SIG-M5 treated with dmso at 0.1 percent for 504 hours (cell line): ENCODE data around the gene FOXP4.
"Not testable (repeated sequence)": the region's sequence is repeated elsewhere in the genome, so short reads cannot be mapped to it uniquely, and the experiment has no call there.

Experiments used
- DNase-seq: peaks from one replicate; lab custom pipeline; 2025; ENCODE audit not compliant: unreplicated experiment; lab: John Stamatoyannopoulos, UW

FOXP4 gene

GRCh38 chr6:41596807-41597206 lies 50.6 kb downstream of the FOXP4 start:
- no peak for DNase-seq

DNA sequence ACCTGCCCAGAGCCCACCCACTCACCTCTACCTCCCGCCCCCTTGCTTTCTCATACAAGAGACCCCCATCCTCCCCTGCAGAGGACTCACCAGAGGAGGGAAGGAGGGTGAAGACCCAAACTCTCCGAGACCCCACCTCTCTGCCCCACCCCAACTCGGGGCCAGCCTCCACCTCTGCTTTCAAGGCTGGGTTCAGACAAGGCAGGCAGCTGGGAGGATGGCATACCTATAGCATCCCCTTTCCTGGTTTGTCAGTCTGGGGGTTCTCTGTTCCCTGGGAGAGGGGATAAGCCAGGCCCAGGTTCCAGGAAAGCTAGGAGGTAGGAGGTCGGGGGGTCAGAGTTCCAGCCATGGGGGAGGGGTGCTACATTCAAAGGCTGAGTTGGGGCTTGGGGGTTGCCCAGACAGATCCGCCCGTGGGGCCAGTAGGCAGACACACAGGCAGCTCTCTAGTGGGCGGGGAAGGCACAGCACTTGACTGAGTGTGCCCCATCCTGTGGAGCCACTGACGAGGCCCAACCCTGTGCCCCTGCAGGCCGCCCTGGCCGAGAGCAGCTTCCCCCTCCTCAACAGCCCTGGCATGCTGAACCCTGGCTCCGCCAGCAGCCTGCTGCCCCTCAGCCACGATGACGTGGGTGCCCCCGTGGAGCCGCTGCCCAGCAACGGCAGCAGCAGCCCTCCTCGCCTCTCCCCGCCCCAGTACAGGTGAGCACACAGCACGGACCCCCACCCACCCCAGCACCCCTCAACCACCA lies 51.2 kb downstream of the FOXP4 start:
- DNase-seq = no peak

- no peak for DNase-seq
These were observed 52.5 kb downstream of the FOXP4 start for GRCh38 chr6:41598670-41599014.

- no peak for DNase-seq
These were observed 53.1 kb downstream of the FOXP4 start for GRCh38 chr6:41599015-41599851.

- DNase-seq = no peak
These were observed 53.8 kb downstream of the FOXP4 start for GRCh38 chr6:41599852-41600445.

- no peak for DNase-seq
These were observed 54.5 kb downstream of the FOXP4 start for GRCh38 chr6:41600499-41601247.

DNA sequence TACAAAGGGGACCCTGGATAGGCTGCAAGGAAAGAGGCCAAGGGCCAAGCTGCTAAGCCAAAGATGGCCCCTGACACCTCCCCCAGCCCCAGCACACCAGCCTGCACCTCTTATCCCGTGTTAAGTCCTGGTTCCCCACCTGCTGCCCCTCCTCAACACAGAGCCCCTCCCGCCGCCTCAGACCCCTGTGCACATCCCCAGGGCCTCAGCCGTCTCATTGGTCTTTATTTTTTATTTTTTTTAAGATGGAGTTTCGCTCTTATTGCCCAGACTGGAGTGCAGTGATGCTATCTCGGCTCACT lies 55.0 kb downstream of the FOXP4 start:
- no peak for DNase-seq

- no peak for DNase-seq
These were observed 56.2 kb downstream of the FOXP4 start for GRCh38 chr6:41602422-41602743.

GRCh38 chr6:41602864-41603608 lies 56.9 kb downstream of the FOXP4 start:
- DNase-seq = peak; percentile 83

DNA sequence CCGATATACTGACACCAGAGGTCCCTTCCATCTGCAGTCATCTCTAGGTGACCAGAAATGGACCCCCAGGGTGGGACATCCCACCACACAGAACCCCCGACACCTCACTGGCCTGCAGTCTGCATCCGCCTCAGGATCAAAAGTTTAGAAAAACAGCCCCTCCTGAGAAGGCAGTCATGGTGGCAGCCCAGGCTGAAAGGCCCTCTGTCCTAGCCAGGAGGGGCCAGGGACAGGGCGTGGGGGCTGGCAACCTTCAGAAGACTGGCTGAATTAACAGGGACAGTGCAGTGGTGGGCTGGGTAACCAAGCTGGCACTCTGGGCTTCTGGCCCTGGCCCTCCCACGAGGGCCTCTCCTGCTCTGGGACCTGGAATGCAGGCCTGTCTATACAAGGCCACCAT lies 57.8 kb downstream of the FOXP4 start:
- no peak for DNase-seq

- no peak for DNase-seq
These were observed 59.5 kb downstream of the FOXP4 start for GRCh38 chr6:41605649-41606048.

- no peak for DNase-seq
These were observed 60.9 kb downstream of the FOXP4 start for GRCh38 chr6:41607036-41607435.

GRCh38 chr6:41607736-41608135 lies 61.6 kb downstream of the FOXP4 start:
- no peak for DNase-seq

DNA sequence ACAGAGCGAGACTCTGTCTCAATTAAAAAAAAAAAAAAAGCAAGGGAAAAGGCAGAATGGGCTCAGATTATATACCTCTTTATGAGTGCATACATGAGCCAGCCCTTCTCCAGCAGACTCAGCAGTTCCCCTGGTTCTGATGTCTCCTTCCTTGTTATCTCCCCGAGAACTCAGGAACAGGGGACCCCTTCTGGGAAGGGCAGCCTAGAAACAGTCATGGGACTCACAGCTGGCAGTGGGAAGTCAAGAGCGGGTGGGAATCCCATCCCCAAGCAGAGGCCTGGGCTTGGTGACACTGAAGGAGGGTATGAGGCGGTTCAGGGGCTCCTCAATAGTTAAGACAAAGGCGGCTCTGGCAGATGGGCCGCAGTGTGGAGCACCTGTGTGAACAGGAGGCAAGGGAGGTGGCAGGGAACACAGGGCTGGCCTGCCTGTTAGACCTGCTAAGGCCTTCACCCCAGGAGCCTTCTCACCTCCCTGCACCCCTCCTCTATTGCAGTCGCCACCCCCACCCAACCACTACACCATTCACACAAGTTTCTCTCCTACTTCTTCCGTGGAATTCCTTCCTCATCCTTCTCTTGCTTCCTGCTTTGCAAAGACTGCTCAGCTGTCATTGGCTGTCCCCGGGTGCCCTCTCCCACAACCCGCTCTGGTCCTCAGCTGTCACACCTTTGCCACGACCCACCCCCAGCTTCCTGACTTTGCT lies 62.4 kb downstream of the FOXP4 start:
- DNase-seq = no peak

DNA sequence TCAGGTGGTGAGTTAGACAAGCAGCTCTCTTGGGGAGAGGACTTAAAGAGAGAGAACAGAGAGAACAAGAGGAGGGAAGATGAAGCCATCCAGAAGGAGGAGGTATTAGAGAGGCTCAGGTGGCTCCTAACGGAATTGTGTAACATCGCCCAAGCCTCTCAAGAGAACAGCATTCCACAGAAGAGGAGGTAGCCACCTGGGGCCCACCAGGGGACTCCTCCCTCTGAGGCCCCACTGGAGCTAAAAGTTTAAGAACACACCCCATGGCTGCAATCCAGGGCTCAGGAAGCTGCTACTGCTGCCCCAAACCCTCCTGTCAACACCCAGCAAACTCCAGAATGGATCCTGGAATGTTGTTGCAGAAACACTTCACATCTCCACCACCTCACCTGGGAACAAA lies 68.5 kb downstream of the FOXP4 start:
- no peak for DNase-seq

- no peak for DNase-seq
These were observed 69.1 kb downstream of the FOXP4 start for GRCh38 chr6:41615311-41615710.

- no peak for DNase-seq
These were observed 72.4 kb downstream of the FOXP4 start for GRCh38 chr6:41618598-41618997.

DNA sequence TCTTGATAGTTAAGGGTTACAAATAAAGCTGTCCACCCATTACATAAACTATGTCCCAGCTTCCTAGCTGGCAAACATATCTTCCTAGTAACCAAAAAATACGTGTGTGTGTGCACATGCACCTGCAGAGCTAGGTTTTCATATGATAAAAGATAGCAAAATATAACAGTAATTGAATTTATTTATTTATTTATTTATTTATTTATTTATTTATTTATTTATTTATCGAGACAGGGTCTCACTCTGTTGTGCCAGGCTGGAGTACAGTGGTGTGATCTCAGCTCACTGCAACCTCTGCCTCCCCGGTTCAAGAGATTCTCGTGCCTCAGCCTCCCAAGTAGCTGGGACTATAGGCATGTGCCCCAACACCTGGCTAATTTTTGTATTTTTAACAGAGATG lies 73.0 kb downstream of the FOXP4 start:
- DNase-seq = not testable (repeated sequence)

GRCh38 chr6:41621367-41621766 lies 75.2 kb downstream of the FOXP4 start:
- DNase-seq = no peak

DNA sequence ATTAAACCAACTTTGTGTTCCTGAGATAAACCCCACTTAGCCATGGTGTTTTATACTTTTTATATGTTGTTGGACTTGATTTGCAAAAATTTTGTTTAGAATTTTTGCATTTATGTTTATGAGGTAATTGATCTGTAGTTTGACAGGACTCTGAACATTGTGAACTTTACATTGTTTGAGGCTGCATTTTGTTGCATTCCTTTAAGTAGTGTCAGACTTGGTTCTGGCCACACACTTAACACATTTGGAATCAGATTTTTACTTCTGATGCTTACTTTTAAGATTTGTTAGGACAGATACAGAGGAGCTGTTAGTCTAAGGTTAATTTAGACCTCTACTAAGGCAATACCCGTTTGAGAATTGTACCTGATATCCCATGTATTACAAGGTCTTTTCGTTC lies 75.6 kb downstream of the FOXP4 start:
- no peak for DNase-seq
